Kidney epithelial cell (primary cell): ENCODE data around the gene EBF4. TPM values are rescaled to one million over a fixed set of nuclear protein-coding genes. Genes with fewer than 3 reads are reported as not detected.

Experiments used
- DNase-seq: peaks from one replicate; pipeline ENCODE4 v3.0.0-alpha.2; 2010; ENCODE audit warnings: low read depth
- H3K27me3 ChIP-seq: 2 replicates; pipeline ENCODE4 v1.6.0; 2011; ENCODE audit warnings: low read length; ENCODE audit not compliant: control insufficient read depth, insufficient read depth
- H3K36me3 ChIP-seq: 2 replicates; pipeline ENCODE4 v1.5.1; 2011; ENCODE audit warnings: low read length; ENCODE audit not compliant: control insufficient read depth, insufficient read depth
- H3K4me3 ChIP-seq: 2 replicates; pipeline ENCODE4 v1.5.1; 2011; ENCODE audit warnings: low read depth, mild to moderate bottlenecking, control low read depth, low read length
- total RNA-seq: library from RNA; depleted of rRNA; stranded (reverse); fragments of >200 nt; gene quantifications from 2 replicates; pipeline ENCODE4 v1.2.3, GENCODE V29; 2015
- TF ChIP-seq, protein P1 (sequence below): IDR thresholded peaks from 2 replicates; pipeline ENCODE4 v1.5.1; 2011; ENCODE audit warnings: mild to moderate bottlenecking, moderate library complexity, low read length, control low read depth, inconsistent platforms; ENCODE audit not compliant: insufficient read depth, poor library complexity, severe bottlenecking

The EBF4 gene
- total RNA-seq, 1 donor from 2014 or later: 8.1 TPM

DNA sequence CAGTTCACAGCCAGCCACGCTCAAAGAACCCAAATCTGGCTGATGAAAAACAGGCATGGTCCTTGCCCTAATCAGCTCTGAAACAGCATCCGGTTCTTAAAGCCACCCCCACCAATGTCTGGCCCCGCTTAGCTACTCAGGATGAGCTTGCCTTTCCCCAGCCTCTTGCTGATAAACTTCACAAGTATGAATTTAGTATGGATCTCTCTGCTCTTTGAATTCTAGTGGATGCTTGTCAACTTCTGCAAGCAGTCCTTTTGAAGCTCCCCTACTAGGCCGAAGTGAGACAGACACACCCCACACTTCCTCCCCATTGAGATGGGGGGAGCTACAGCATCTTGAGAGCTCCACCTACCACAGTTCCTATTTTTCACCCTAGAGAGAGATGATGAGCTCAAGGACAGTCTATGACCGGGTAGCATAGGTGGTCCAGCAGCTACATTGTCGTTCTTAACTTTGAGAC lies 36.7 kb downstream of the EBF4 start:
- TF ChIP-seq, protein P1, sequence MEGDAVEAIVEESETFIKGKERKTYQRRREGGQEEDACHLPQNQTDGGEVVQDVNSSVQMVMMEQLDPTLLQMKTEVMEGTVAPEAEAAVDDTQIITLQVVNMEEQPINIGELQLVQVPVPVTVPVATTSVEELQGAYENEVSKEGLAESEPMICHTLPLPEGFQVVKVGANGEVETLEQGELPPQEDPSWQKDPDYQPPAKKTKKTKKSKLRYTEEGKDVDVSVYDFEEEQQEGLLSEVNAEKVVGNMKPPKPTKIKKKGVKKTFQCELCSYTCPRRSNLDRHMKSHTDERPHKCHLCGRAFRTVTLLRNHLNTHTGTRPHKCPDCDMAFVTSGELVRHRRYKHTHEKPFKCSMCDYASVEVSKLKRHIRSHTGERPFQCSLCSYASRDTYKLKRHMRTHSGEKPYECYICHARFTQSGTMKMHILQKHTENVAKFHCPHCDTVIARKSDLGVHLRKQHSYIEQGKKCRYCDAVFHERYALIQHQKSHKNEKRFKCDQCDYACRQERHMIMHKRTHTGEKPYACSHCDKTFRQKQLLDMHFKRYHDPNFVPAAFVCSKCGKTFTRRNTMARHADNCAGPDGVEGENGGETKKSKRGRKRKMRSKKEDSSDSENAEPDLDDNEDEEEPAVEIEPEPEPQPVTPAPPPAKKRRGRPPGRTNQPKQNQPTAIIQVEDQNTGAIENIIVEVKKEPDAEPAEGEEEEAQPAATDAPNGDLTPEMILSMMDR: no peak
- H3K4me3 ChIP-seq: no peak overlapping the region
- peaks cover 2% of the 10 kb centered on the region for H3K27me3 ChIP-seq
- no peaks in the 10 kb centered on the region for H3K36me3 ChIP-seq
- no peak for DNase-seq

DNA sequence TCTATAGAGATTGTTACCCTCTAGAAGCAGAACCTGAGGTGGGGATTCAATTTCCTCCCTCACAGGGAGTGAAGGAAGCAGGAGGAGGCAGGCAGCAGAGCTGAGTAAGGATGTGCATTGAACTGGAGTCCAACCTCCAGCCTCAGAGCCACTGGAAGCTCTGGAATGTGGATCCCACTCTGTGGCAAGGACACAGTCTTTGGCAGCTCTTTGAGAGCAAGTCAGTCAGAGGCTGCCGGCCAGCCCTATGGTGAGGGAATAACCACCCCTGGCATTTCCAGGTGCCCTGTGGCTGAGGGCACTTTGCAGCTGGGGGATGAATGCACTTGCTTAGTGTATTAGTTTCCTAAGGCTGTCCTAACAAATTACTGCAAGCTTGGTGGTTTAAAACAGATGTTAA lies 37.2 kb downstream of the EBF4 start:
- H3K36me3 ChIP-seq: no peaks in the 10 kb centered on the region
- H3K4me3 ChIP-seq: no peak overlapping the region
- TF ChIP-seq, protein P1: no peak
- H3K27me3 ChIP-seq: peaks cover 2% of the 10 kb centered on the region
- no peak for DNase-seq

DNA sequence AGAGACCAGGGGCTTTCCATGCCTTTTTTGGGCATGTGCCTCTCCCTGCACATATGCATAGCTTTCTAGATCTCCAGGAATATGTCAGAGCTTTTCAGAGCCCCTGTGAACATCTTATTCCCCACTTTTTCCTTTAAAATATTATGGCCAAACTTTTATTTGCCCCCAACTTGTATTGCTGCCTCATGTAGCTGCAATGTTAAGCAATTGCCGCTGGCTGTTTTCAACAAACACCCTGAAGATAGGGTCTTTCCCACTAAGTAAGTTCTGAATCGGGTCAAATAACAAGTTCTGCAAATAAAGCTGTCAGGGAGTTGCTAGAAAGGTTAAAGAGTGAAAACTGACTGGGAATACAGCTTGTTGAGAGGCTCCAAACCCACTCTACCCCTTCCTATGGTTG lies 42.3 kb downstream of the EBF4 start:
- TF ChIP-seq, protein P1: no peak
- Histone ChIP-seq H3K27me3 (no peaks in the 10 kb centered on the region), H3K4me3 (no peak overlapping the region), H3K36me3 (no peaks in the 10 kb centered on the region)
- no peak for DNase-seq

DNA sequence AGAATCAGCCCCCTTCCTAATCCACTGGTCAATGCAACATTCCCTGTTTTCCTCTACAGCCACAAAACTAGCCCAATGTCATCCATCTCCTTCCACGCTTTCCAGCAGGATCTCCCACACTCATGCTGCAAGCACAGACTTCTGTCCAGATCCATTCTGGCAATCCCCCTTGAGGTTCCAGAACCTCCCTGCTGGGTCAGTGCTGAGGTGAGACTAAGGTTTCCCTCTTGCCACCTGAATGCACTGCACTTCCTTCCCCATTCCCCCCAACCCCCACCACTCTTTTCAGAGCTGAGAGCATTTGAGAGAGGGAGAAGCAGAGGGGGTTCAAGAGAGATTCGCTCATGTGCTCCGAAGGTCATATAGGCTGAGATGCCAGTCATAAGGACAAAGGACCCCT lies 43.9 kb downstream of the EBF4 start:
- TF ChIP-seq, protein P1: no peak
- no peak for DNase-seq
- Histone ChIP-seq H3K27me3 (peaks cover 3% of the 10 kb centered on the region), H3K4me3 (no peak overlapping the region), H3K36me3 (no peaks in the 10 kb centered on the region)

DNA sequence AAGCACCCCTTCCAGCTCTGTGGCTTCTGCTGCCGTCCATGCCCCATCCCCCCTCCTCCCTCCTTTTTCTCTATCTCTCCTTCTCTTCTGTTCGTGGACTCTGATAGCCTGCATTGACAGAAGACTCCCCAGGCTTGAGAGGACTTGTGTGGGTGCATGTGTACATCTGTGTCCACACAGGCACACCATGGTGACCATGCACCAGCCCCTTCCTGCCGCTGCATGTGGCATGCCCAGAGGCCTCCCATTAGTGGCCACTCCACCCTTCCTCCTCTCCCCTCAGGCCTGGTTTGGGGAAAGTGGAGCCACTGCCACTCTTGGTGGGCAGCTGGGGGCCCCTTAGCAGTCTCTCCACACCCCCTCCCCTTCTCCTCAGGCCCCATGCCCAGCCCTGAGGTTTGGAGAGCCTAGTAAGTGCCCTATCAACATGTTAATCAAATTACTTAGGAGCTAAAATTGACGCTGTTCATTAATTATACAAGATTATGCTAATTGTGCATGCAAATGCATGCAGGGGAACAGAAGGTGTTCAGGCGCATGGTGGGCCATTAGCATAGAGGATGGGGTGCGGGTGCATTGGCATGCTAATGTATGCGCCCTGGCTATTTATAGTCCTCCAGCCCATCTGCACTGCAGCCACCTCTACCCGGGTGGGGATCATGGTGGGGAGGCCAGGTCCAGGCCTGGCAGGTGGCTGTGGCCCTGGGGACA lies 45.9 kb downstream of the EBF4 start:
- Histone ChIP-seq H3K4me3 (no peak overlapping the region), H3K36me3 (no peaks in the 10 kb centered on the region), H3K27me3 (peaks cover 17% of the 10 kb centered on the region)
- no peak for DNase-seq
- TF ChIP-seq, protein P1: no peak

DNA sequence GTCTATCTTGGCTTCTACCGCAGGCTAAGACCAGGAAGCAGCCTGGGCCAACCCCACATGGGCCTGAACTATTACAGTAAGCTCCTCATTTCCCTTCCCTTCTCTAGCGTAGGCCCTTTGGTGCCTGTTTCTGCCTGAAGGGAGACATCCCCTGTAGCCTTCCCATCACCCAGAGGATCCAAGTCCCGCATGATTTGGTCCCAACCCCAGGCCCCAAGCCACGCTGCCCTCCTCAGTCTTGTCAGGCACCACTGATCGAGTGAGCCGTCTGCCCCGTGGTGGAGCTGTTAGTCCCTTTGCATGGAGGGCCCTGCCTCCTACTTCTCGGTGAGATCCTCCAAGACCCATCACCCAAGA lies 46.4 kb downstream of the EBF4 start:
- Histone ChIP-seq H3K36me3 (no peaks in the 10 kb centered on the region), H3K4me3 (no peak overlapping the region), H3K27me3 (peaks cover 18% of the 10 kb centered on the region)
- no peak for DNase-seq
- TF ChIP-seq, protein P1: no peak
